NT2/D1 (cell line): ENCODE measurements around the gene CC2D2A.
"Not testable (repeated sequence)": the region's sequence is repeated elsewhere in the genome, so short reads cannot be mapped to it uniquely, and the experiment has no call there.

Experiments
- DNase-seq: peaks from one replicate; pipeline ENCODE4 v3.0.0-alpha.2; 2011; ENCODE audit warnings: low read depth, low spot score
- H3K27me3 ChIP-seq: 2 replicates; pipeline ENCODE4 v1.6.0; 2011; ENCODE audit warnings: mild to moderate bottlenecking; ENCODE audit not compliant: insufficient read length, insufficient read depth
- H3K36me3 ChIP-seq: 2 replicates; pipeline ENCODE4 v1.6.1; 2011; ENCODE audit warnings: mild to moderate bottlenecking, low read length, mixed read lengths; ENCODE audit not compliant: insufficient read depth, insufficient read length
- H3K4me1 ChIP-seq: 2 replicates; pipeline ENCODE4 v1.5.1; 2011; ENCODE audit not compliant: insufficient read depth, insufficient read length
- H3K4me3 ChIP-seq: 2 replicates; pipeline ENCODE4 v1.5.1; 2011; ENCODE audit warnings: low read depth; ENCODE audit not compliant: insufficient read length
- H3K9ac ChIP-seq: 2 replicates; pipeline ENCODE4 v1.6.0; 2011; ENCODE audit warnings: low read depth; ENCODE audit not compliant: insufficient read length
- H3K9me3 ChIP-seq: 2 replicates; pipeline ENCODE4 v1.5.1; 2011; ENCODE audit warnings: mild to moderate bottlenecking, low read length; ENCODE audit not compliant: insufficient read depth
- SUZ12 ChIP-seq: IDR thresholded peaks from 2 replicates; pipeline ENCODE4 v1.6.1; 2011; ENCODE audit not compliant: insufficient read length, insufficient read depth; ENCODE audit errors: extremely low read depth
- YY1 ChIP-seq: IDR thresholded peaks from 2 replicates; pipeline ENCODE4 v1.6.1; 2011; ENCODE audit not compliant: insufficient read length, insufficient read depth
- ZNF274 ChIP-seq: IDR thresholded peaks from 2 replicates; pipeline ENCODE4 v1.6.1; 2011; ENCODE audit warnings: mild to moderate bottlenecking, low read depth, low read length

CC2D2A gene

DNA sequence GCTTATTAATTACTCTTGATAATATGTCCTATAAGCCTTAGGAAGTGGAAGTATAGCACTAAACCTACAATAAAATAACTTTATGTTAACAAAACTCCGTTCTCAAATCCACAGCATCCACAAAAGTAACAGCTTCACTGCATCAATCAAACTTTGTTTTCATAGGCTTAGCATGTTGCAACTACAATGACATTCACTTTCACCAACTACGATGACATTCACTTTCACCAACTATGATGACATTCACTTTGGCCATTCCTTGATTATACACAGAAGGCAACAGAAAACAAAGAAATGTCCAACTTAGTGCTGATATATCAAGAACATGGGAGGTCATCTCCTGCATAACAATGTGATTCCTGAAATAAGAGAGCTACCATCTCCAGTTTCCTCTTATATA is 141.2 kb downstream of the CC2D2A start:
- H3K9me3 ChIP-seq = no peaks in the 10 kb centered on the region
- no peaks in the 10 kb centered on the region for H3K4me1 ChIP-seq
- TF ChIP-seq SUZ12 = no peak
- TF ChIP-seq ZNF274 = no peak
- TF ChIP-seq YY1 = no peak
- peaks cover 15% of the 10 kb centered on the region for H3K36me3 ChIP-seq
- no peaks in the 10 kb centered on the region for H3K27me3 ChIP-seq
- DNase-seq = no peak
- H3K4me3 ChIP-seq = no peak overlapping the region
- no peak overlapping the region for H3K9ac ChIP-seq

DNA sequence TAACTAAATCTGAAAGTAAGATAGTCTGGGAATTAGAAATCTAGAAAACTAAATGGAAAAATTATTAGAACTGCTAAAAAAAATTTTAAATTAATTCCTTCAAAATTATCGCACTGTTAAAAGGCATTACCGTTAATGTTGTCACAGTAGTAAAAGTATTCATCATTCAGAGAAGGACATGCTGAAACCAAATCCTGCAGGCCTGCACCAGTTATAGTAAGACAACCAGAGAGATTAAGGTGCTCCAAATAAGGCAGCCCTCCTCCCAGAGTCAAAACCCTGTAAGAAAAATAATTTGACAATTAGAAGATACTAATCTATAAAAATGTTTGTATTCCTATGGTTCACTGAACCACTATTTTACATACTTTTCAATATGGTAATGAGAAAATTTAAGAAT is 142.5 kb downstream of the CC2D2A start:
- H3K36me3 ChIP-seq = peaks cover 23% of the 10 kb centered on the region
- no peak for TF ChIP-seq SUZ12
- no peak for TF ChIP-seq ZNF274
- TF ChIP-seq YY1 = no peak
- no peak overlapping the region for H3K4me3 ChIP-seq
- no peaks in the 10 kb centered on the region for H3K27me3 ChIP-seq
- H3K9me3 ChIP-seq = peaks cover 5% of the 10 kb centered on the region; the same call in 1 of the 2 replicates
- H3K4me1 ChIP-seq = no peaks in the 10 kb centered on the region
- DNase-seq = no peak
- no peak overlapping the region for H3K9ac ChIP-seq

DNA sequence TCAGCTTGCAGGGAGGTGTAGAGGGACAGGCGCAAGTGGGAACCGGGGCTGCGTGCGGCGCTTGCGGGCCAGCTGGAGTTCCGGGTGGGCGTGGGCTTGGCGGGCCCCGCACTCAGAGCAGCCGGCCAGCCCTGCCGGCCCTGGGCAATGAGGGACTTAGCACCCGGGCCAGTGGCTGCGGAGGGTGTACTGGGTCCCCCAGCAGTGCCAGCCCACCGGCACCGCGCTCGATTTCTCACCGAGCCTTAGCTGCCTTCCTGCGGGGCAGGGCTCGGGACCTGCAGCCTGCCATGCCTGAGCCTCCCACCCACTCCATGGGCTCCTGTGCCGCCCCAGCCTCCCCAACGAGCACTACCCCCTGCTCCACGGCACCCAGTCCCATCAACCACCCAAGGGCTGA is 145.2 kb downstream of the CC2D2A start:
- not testable (repeated sequence) for H3K4me1 ChIP-seq, H3K27me3 ChIP-seq, H3K4me3 ChIP-seq, H3K9ac ChIP-seq, DNase-seq
- peaks cover 17% of the 10 kb centered on the region for H3K9me3 ChIP-seq
- peaks cover 31% of the 10 kb centered on the region for H3K36me3 ChIP-seq

DNA sequence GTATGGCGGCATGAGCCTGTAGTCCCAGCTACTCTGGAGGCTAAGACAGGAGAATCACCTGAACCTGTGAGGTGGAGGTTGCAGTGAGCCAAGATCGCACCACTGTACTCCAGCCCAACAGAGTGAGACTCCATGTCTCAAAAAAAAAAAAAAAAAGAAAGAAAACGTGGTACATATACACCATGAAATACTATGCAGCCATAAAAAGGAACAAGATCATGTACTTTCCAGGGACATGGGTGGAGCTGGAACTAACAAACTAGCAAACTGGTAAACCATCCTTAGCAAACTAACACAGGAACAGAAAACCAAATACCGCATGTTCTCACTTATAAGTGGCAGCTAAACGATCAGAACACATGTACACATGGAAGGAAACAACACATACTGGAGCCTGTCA is 147.7 kb downstream of the CC2D2A start:
- peaks cover 21% of the 10 kb centered on the region for H3K9me3 ChIP-seq
- H3K4me1 ChIP-seq, H3K27me3 ChIP-seq, H3K9ac ChIP-seq, H3K4me3 ChIP-seq, DNase-seq: not testable (repeated sequence)
- H3K36me3 ChIP-seq = peaks cover 38% of the 10 kb centered on the region

DNA sequence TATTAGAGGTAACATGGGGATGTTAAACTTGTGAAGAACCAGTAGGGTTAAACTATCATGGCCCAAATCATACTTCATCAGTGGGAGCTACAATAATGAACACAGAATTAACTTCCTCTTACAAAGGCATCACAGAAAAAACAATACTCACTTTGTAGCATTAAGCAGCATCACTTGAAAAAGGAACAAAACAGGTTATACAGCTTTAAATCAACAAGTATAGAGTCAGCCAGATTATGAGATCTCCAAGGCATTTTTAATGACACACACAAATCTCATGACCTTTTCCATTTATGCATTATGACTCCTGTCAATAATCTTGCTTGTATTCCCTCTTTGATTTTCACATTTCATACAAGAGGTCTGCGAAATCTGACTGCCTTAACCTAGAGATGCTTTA is 167.1 kb downstream of the CC2D2A start:
- no peak overlapping the region for H3K9ac ChIP-seq
- DNase-seq = no peak
- H3K36me3 ChIP-seq = peaks cover 68% of the 10 kb centered on the region
- no peaks in the 10 kb centered on the region for H3K9me3 ChIP-seq
- no peak overlapping the region for H3K4me3 ChIP-seq
- no peak for TF ChIP-seq YY1
- no peaks in the 10 kb centered on the region for H3K27me3 ChIP-seq
- no peaks in the 10 kb centered on the region for H3K4me1 ChIP-seq

DNA sequence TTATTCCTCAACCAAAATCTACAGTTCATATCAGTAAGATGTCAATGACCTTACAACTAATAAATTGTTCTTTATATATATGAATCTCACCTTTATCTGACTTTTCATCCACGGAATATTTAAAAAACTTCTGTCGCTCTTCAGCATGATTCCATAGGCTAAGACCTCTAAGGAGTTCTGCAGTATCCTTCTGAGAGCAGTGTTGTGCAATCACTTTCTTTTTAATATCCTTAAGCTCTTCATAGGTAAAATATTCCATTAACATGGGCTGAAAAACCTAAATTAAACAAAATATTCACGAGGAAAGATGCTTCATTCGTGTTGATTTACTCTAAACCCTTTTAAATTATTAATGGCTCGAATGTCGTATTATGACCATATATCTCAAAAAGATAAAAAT is 168.7 kb downstream of the CC2D2A start:
- Histone ChIP-seq H3K9me3 (no peaks in the 10 kb centered on the region), H3K27me3 (no peaks in the 10 kb centered on the region), H3K4me1 (no peaks in the 10 kb centered on the region), H3K9ac (no peak overlapping the region), H3K36me3 (peaks cover 72% of the 10 kb centered on the region), H3K4me3 (no peak overlapping the region)
- DNase-seq = no peak
- no peak for TF ChIP-seq ZNF274
- TF ChIP-seq YY1 = no peak
- no peak for TF ChIP-seq SUZ12

DNA sequence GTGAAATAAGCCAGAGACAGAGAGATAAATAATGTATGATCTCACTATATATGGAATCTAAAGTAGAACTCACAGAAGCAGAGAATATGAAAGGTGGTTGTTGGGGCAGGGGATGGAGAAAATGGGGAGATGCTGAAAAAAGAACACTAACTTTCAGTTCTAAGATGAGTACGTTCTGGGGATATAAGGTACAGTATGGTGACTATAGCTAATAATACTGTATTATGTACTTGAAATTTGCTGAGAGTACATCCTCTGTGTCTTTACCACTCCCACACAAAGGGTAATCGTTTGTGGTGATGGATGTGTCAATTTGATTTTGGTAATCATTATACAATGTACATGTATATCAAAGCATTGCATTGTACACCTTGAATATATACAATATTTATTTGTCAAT is 178.9 kb downstream of the CC2D2A start:
- Histone ChIP-seq H3K9ac (no peak overlapping the region), H3K27me3 (no peaks in the 10 kb centered on the region), H3K9me3 (no peaks in the 10 kb centered on the region), H3K4me1 (no peaks in the 10 kb centered on the region), H3K36me3 (peaks cover 11% of the 10 kb centered on the region), H3K4me3 (no peak overlapping the region)
- no peak for TF ChIP-seq SUZ12
- TF ChIP-seq YY1 = no peak
- no peak for TF ChIP-seq ZNF274
- no peak for DNase-seq

DNA sequence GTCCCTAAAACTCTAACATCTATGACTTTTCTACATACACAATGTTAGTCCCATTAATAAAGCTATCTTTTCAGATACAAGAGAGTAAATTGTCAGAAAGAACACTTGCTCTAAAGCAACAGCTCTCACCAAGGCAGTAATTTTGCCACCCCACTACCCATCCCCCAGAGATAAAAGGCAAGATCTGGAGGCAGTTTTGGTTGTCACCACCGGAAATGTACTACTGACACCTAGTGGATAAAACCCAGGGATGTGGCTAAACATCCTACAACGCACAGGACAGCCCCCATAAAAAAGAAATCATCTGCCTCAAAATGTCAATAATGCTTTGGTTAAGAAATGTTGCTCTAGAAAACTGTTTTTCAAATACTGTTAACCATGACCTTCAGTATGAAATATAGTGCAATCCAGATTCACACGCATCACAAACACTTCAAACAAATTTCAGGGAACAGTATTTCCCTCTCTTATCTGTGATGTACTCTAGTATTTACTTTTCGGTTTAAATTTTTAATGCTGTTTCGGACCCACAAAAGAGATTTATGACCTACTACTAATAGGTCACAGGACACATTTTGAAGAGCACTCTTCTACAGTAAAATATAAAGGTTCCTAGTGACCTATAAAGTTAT is 180.3 kb downstream of the CC2D2A start:
- Histone ChIP-seq H3K9ac (no peak overlapping the region), H3K36me3 (peaks cover 7% of the 10 kb centered on the region), H3K9me3 (no peaks in the 10 kb centered on the region), H3K27me3 (no peaks in the 10 kb centered on the region), H3K4me3 (no peak overlapping the region), H3K4me1 (no peaks in the 10 kb centered on the region)
- TF ChIP-seq ZNF274 = no peak
- no peak for TF ChIP-seq SUZ12
- no peak for TF ChIP-seq YY1
- DNase-seq = peak; percentile 43
